GM18867 (cell line): Measurements from ENCODE around the gene LAMB1.
"Not testable (repeated sequence)": the region's sequence is repeated elsewhere in the genome, so short reads cannot be mapped to it uniquely, and the experiment has no call there.

ENCODE experiments used
- ATAC-seq: cut with Tn5 transposase; IDR thresholded peaks from one replicate; pipeline ENCODE4 v1.9.1; 2021; ENCODE audit warnings: mild to moderate bottlenecking, moderate library complexity; ENCODE audit not compliant: unreplicated experiment

The LAMB1 gene

DNA sequence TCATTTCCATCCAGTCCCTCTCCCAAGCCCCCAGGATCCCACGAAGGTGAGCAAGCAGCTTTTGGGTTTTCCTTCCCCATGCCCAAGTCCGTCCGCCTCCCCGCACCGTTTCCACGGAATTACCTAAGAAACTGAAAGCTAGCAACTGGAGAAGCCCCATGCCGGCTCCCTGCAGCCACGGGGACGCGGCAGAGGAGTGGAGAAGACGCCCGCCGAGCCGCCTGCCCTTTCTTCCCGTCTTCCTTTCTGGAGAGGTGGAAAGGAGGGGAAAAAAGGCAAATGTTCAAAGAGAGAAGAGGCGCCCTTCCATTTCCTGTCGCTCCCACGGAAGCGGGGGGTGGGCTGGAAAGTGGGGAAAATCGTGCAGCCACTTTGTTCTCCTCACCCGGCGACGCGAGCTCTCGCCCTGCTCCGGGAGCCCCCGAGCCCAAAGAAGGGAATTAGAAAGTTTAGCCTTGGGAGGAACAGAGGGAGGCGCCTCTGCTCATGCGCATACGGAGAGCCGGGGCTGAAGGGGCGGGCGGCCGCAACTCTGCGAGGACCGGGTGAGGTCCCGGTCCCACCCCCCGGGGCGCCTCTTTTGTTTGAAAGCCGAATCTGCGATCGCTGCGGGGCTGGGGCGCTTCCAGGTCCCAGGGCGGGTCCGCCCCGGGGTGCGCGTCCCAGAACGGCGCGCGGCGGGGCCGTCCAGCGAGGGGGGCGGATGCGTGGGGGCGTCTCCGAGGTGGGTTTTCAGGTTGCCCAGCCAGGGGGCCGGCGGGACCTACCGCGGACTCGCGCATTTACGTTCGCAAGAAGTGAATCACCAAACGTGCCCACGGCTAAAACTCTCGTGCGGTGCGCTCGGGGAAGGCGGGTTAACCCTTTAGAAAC, at the start of gene LAMB1:
LAMB1 (minus strand) TSS at position 436 of the 873 bp plus-strand sequence; CDS start at position 160, 276 bp downstream.
- ATAC-seq, result no peak

- no peak for ATAC-seq
Observed at GRCh38 chr7:108051454-108051853, 48.5 kb upstream of the LAMB1 start.

DNA sequence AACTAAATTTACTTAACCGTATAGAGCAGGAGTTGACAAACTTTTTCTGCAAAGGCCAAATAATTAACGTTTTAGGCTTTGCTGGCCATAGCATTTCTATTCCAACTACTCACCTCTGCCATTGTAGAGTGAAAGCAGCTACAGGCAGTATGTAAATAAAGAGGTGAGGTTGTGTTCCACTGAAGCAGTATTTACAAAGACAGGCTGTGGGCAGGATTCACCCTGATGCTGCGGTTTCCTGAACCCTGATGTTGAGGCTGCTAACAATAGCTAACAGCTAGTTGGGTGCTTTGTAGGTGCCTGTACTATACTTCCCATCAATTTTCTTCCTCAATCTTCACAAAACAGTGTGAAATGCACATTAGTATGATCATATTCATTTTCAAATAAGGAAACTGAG, 47.0 kb upstream of the LAMB1 start:
- peak; percentile 80 for ATAC-seq

- no peak for ATAC-seq
Observed at GRCh38 chr7:108048422-108048821, 45.5 kb upstream of the LAMB1 start.

GRCh38 chr7:108046952-108047506, 44.1 kb upstream of the LAMB1 start:
- no peak for ATAC-seq

- ATAC-seq, result no peak
Observed at GRCh38 chr7:108045669-108046068, 42.7 kb upstream of the LAMB1 start.

- ATAC-seq, result no peak
Observed at GRCh38 chr7:108045154-108045553, 42.2 kb upstream of the LAMB1 start.

- no peak for ATAC-seq
Observed at GRCh38 chr7:108044345-108044744, 41.4 kb upstream of the LAMB1 start.

DNA sequence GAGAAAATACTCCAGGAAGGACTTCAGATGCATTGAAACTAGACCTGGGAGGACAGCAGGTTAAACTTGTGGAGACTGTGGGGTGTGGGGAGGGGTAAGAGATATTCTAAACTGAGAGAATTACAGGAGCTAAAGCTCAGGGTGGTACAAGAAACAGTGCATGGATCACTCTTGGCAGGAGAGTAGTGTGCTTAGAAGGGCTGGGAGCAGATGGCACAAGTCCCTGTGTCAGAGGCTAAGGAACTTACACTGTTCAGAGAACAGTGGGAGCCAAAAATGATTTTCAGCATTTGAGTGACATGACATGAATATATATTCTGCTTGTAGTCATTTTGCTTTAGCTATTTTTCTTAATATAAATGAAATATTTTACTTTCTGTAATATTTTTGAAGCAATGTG, 36.0 kb upstream of the LAMB1 start:
- no peak for ATAC-seq

DNA sequence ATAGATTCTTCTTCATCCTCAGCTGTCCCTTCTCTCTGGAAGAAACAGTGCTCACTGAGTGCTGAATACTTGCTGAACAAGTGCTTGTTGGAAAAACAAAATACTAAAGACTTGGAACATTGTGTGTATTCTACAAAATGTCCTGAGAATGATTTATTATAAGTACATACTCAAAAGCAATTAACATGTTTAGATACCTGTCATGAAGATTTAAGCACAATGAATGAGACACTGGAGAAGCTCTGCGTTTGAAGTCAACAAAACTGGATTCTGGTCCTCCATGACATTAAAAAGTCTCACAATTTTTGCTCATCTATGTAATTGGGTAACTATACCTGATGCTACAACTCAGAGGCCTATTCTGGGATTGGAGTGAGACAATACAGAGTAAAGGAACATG, 34.8 kb upstream of the LAMB1 start:
- no peak for ATAC-seq

DNA sequence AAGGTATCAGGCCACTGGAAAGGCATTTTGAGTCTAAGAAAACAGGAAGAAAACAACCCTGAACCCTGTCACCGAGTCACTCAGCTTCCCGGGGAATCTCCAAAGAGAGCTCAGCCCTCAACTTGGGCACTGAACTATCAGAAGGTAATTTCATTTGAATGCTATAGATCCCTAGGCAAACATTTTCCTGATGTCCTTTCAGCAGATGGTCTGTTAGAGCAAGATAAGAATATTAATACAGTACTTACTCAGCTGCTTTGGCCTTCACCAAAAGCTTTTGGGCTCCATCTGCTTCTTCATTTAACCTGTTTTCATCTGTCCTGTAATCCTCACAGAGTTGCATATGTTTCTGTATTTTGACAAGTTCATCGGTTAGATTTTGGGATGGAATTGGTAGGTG, 34.2 kb upstream of the LAMB1 start:
- no peak for ATAC-seq

DNA sequence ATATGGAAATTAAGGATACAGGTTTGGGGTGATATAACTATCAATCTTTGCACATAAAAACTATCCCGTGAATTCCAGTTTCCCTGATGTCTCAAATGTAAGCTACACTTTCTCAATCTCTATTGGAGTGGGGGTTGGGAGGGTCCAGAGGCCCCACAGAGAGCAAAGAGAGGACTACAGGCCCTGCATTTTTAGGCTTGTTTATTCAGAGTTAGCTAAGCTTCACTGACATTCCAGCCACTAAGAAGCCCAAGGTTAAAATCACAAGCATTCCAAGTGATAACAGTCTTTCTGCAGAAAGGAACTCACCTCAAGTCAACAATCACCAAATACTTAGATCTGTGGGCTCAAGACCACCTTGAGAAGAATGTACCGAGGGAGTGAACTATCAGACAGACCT, 31.6 kb upstream of the LAMB1 start:
- ATAC-seq, result no peak

GRCh38 chr7:108033776-108034497, 31.0 kb upstream of the LAMB1 start:
- no peak for ATAC-seq

GRCh38 chr7:108033309-108033708, 30.3 kb upstream of the LAMB1 start:
- ATAC-seq, result not testable (repeated sequence)

DNA sequence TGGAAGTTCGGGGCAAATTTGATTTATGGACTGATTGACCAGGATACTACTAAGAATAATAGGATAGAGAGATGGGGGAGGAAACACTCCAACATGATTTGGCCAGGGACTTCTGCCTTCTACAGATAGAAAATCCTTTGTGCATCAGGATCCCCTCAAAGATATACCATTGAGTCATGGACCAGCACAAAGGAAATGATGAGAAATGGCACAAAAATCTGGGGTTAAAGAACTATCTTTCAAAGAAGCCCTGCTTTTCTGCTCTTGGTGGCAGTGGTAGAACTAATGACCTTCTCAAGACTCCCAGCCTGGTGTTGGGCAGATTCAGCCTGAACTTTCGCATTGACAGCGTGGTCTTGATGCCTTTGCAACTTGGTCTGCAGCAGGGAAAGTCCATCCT, 27.6 kb upstream of the LAMB1 start:
- no peak for ATAC-seq

DNA sequence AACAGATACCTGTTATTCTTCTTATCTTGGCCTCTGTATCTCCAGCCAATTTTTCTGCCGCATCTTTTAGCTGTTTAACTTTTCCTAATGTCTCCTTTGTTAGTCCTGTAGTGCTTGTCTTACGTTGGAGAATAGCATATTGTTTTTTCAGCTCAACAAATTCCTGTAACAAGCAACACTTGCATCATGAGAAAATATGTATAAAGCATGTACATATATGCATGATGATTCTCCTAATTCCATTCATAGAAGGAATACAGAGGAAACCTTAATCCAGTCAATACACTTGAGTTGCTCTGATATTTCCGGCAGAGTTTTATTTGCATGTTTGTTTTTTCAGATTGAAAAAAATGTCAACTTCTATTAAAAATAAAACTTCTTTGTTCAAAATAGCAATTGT, 26.1 kb upstream of the LAMB1 start:
- ATAC-seq, result no peak

DNA sequence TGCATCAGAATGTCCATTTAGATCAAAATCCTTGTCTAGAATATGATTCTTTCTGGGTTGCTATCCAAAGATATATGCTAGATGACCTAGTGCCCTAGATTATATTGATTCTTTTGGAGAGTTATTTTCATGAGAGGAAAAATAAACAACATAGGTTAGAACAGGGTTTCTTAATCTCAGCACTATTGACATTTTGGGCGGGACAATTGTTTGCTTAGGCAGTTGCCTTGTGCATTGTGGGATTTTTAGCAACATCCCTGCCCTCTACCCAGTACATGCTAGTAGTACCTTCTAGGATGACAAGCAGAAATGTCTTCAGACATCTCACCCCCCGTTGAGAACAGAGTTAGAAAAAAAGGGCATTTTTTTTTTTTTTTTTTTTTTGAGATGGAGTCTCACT, 25.1 kb upstream of the LAMB1 start:
- ATAC-seq, result no peak

DNA sequence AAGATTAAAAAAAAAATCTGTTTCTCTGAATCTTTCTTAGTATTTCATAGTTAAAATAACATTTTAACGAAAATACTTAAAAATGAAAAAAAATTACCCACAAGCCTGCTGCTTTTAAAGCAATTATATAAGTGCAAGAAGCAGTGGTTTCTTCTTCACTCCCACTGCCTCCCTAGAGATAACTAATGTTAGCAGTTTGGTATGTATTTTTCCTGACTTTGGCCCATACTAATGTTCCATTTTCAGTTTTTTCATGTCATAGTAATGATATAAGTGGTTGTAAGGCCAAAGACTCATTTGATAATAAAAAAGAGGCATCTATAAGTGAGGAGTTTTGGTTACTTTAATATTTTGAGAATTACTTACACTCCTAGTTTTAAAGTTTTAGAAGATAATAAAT, 24.3 kb upstream of the LAMB1 start:
- no peak for ATAC-seq

GRCh38 chr7:108026647-108027046, 23.7 kb upstream of the LAMB1 start:
- no peak for ATAC-seq

GRCh38 chr7:108026116-108026515, 23.2 kb upstream of the LAMB1 start:
- ATAC-seq, result no peak

DNA sequence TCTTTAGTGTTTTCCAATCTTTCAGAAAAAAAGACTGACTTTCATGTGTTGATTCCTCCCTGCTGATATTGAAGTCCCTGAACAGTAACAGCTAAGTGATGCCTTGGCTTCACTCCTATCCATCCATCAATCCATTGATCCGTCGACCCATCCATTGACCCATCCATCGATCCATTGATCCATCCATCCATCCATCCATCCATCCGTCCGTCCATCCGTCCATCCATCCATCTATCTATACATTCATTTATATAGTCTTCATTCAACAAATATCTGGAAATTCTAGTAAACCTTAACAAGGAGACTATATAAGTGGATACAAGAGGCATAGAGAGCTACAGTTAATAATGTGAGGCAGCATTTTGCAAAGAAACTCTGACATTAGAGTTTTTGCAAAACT, 21.6 kb upstream of the LAMB1 start:
- no peak for ATAC-seq

GRCh38 chr7:108020585-108020984, 17.6 kb upstream of the LAMB1 start:
- ATAC-seq, result no peak
